Subcutaneous adipose tissue (tissue), 4 donors: ENCODE results near the gene TAAR6. TPM values are rescaled to one million over a fixed set of nuclear protein-coding genes. Genes with fewer than 3 reads are reported as not detected.

Source experiments
- total RNA-seq, 4 donors: library from RNA; depleted of rRNA; stranded (reverse); fragments of >200 nt; gene quantifications; one replicate each; pipeline ENCODE4 v1.1.0, GENCODE V29; 2016
- TF ChIP-seq, protein P1 (sequence below): fragments of 450-650 bp; IDR thresholded peaks from one replicate; pipeline ENCODE4 v1.5.1; 2016; ENCODE audit warnings: low read depth, mild to moderate bottlenecking, control low read depth, antibody characterized with exemption, moderate library complexity

The TAAR6 gene
- not detected for total RNA-seq

DNA sequence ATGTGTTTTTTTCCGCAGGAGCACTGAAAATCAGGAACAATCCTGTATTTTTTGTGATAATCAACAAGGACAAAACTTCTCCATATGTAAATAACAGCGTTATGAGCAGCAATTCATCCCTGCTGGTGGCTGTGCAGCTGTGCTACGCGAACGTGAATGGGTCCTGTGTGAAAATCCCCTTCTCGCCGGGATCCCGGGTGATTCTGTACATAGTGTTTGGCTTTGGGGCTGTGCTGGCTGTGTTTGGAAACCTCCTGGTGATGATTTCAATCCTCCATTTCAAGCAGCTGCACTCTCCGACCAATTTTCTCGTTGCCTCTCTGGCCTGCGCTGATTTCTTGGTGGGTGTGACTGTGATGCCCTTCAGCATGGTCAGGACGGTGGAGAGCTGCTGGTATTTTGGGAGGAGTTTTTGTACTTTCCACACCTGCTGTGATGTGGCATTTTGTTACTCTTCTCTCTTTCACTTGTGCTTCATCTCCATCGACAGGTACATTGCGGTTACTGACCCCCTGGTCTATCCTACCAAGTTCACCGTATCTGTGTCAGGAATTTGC, at the start of gene TAAR6:
Gene TAAR6 (plus strand): TSS at position 102 of the 557 bp plus-strand sequence. CDS start 0 bp downstream, at position 102.
- TF ChIP-seq, protein P1, sequence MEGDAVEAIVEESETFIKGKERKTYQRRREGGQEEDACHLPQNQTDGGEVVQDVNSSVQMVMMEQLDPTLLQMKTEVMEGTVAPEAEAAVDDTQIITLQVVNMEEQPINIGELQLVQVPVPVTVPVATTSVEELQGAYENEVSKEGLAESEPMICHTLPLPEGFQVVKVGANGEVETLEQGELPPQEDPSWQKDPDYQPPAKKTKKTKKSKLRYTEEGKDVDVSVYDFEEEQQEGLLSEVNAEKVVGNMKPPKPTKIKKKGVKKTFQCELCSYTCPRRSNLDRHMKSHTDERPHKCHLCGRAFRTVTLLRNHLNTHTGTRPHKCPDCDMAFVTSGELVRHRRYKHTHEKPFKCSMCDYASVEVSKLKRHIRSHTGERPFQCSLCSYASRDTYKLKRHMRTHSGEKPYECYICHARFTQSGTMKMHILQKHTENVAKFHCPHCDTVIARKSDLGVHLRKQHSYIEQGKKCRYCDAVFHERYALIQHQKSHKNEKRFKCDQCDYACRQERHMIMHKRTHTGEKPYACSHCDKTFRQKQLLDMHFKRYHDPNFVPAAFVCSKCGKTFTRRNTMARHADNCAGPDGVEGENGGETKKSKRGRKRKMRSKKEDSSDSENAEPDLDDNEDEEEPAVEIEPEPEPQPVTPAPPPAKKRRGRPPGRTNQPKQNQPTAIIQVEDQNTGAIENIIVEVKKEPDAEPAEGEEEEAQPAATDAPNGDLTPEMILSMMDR, result no peak

DNA sequence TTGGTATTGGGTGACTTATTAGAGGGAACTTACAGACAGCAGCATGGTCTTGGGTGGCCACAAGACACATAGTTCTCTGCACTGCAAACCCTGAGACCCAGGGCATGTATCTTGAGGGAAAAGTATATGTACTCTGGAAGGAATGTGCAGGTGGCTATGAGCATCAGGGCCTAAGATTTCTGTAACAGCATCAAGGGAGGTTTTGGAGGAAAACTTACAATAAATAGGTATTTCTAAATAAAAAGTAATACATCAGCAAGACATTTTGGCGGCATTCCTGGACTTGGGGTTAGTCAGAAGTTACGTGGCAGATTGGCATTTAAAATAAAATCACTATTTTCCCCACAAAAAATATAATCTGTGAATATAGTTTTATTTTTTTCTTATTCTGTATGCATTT, 49.2 kb upstream of the TAAR6 start:
- TF ChIP-seq, protein P1, result no peak

DNA sequence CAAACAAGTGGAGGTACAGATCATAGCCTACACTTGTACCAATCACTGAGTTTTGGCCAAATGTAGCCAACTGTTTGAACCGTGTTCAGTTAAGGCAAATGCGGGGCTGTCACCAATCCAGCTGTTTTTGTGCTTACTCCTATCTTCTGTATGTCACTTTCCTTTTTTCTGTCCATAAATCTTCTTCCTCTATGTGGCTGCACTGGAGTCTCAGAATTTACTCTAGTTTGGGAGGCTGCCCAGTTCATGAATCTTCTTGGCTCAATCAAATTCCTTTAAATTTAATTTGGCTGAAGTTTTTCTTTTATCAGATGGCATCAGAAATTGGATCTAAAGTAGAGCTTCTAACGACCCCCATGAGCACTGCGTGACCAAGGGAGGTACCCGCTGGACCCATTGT, 45.5 kb upstream of the TAAR6 start:
- TF ChIP-seq, protein P1, result no peak

DNA sequence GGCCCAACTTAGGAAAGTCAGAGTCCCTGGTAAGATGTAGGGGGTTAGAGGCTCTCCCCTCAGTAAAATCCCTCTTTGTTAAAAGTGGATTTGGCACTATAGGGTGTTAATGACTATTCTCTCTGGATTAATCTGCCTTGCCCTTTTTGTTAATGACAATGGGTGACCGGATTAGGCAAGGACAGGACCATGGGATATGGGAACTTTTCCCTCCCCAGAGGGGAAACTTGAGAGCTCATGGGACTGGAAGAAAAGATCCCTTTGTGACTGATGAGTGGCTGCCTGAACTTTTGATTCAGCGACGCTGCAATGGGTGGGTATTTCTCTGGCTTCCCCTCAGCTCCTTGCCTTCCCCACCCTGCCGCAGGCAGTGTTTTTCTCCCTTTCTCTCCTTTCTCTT, 44.3 kb upstream of the TAAR6 start:
- TF ChIP-seq, protein P1, result no peak

DNA sequence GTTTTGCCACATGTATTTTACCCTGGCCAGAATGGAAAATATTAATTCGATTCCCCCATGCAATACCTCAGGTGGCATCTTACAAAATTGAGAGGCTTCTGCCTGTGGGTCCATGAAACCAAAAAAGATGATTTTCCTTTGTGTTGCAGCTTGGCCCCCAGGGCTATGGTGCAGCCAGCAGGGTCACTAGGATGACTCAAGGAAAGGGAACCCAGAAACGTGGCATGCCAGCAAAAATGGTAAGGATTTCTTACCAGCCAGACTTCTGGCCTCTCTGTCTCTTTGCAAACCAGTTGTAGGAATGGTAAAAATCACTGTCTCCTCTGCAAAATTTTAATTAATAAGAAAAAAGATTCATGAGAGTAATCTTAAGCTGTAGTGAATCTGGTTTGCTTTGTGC, 43.7 kb upstream of the TAAR6 start:
- TF ChIP-seq, protein P1, result no peak

DNA sequence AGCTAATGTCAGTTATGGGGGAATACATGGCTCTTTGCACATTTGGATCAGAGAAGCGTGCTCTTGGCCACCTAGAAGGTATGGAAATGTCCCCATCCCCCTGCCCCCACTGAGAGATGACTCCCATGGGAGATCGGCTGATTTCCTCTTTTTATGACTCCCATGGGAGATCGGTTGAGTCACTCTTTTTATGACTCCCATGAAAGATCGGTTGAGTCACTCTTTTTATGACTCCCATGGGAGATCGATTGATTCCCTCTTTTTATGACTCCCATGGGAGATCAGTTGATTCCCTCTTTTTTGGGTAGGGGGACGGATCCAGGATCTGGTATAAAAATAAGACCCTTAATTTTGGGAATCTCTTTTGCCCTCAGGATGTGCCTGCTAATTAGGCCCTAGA, 42.3 kb upstream of the TAAR6 start:
- TF ChIP-seq, protein P1, result no peak

- TF ChIP-seq, protein P1, result no peak
Measured at GRCh38 chr6:132530293-132530974, 39.7 kb upstream of the TAAR6 start.
